BLaER1 treated with 17β-estradiol and CSF1 and Interleukin-3, amounts not matched to agents 10 nM and 100 nM (cell line): ENCODE measurements around the gene KLHDC7B.

ENCODE experiments used
- H3K27ac ChIP-seq, 11 experiments: shearing (Covaris generic); formaldehyde crosslinking; 2 replicates each; pipeline ENCODE4 v1.8.1; 2022
- H3K27me3 ChIP-seq, 11 experiments: shearing (Covaris generic); formaldehyde crosslinking; 2 replicates each; pipeline ENCODE4 v1.8.1; 2022
- H3K36me3 ChIP-seq, 11 experiments: shearing (Covaris generic); formaldehyde crosslinking; 2 replicates each; pipeline ENCODE4 v1.8.1; 2022
- H3K4me1 ChIP-seq, 10 experiments: shearing (Covaris generic); formaldehyde crosslinking; 2 replicates each; pipeline ENCODE4 v1.8.1; 2022
- H3K4me2 ChIP-seq, 11 experiments: shearing (Covaris generic); formaldehyde crosslinking; 2 replicates each; pipeline ENCODE4 v1.8.1; 2022
- H3K4me3 ChIP-seq, 10 experiments: shearing (Covaris generic); formaldehyde crosslinking; 2 replicates each; pipeline ENCODE4 v1.8.1; 2022
- H3K9ac ChIP-seq, 11 experiments: shearing (Covaris generic); formaldehyde crosslinking; 2 replicates each; pipeline ENCODE4 v1.8.1; 2022
- H3K9me3 ChIP-seq, 11 experiments: shearing (Covaris generic); formaldehyde crosslinking; replicated peaks in 1 of 11; 2 replicates each; pipeline ENCODE4 v1.8.1; 2022
- H4K20me1 ChIP-seq, 11 experiments: shearing (Covaris generic); formaldehyde crosslinking; 2 replicates each; pipeline ENCODE4 v1.8.1; 2022
- Cebpa-rat ChIP-seq, 11 experiments: shearing (Covaris generic); IDR thresholded peaks; 2 replicates each; pipeline ENCODE4 v1.8.1; 2022

The KLHDC7B gene

GRCh38 chr22:50542416-50542927 is 3.2 kb upstream of the KLHDC7B start:
- peaks cover 61 to 94% (median 81%) of the 10 kb centered on the region in 10 experiments for H3K4me1 ChIP-seq
- H3K27me3 ChIP-seq, result peaks cover 9 to 26% (median 21%) of the 10 kb centered on the region in 11 experiments; a peak in 21 of 22 replicates
- H3K9me3 ChIP-seq, result peaks cover 0 to 67% (median 38%) of the 10 kb centered on the region in 11 experiments; a peak in 13 of 22 replicates
- no peaks in the 10 kb centered on the region for H4K20me1 ChIP-seq
- peak overlapping the region in 2 of 11 experiments; percentile 15 to 16; a peak in 2 of 22 replicates for H3K9ac ChIP-seq
- no peak overlapping the region for H3K4me3 ChIP-seq
- TF ChIP-seq Cebpa-rat (IDR thresholded peaks at IDR 0.05), result no peak
- H3K4me2 ChIP-seq, result peak overlapping the region in 7 of 11 experiments; percentile 0 to 84 (median 53); a peak in 10 of 22 replicates
- H3K27ac ChIP-seq, result peak overlapping the region; percentile 32 to 100 (median 97); a peak in 17 of 22 replicates
- H3K36me3 ChIP-seq, result peaks cover 0 to 18% (median 0%) of the 10 kb centered on the region in 11 experiments; a peak in 5 of 22 replicates

DNA sequence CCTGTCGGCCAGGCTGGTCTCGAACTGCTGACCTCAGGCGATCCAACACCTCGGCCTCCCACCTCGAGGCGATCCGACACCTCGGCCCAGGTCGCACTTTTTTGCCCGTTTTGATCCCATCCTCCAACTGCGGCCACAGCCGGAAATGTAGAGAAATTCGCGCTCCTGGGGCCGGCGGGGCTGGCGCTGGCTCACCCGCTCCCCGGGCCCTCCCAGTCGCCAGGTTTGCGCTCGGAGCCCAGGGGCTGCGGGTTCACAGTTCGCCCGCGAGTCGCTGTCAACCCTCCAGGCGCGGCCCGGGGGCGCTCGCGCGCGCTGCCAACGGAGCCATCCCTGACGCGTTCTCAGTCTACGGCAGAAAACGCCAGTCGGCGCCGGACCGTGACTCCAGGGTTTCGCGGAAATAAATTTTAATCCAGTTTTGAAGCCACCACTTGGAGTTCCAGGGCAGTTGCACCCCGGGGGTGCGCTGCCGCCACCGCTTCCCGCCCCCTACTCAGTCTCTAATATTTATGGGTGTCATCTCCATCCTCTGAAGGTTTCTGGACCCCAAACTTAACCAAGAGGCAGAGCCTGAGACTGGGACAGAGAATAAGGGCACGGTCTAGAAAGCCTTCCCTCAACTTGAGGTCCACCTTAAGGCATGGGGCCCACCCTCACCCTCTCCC is 1.5 kb upstream of the KLHDC7B start:
- Histone ChIP-seq H3K27me3 (peaks cover 13 to 41% (median 24%) of the 10 kb centered on the region in 11 experiments; a peak in 21 of 22 replicates), H3K4me2 (peak overlapping the region; percentile 75 to 89 (median 84)), H3K27ac (peak overlapping the region; percentile 60 to 100 (median 73)), H3K4me1 (peaks cover 70 to 92% (median 81%) of the 10 kb centered on the region in 10 experiments), H3K4me3 (peak overlapping the region in 8 of 10 experiments; percentile 3 to 43 (median 24); a peak in 8 of 20 replicates), H3K9me3 (peaks cover 0 to 50% (median 22%) of the 10 kb centered on the region in 11 experiments; a peak in 13 of 22 replicates), H3K9ac (peak overlapping the region; percentile 42 to 75 (median 66); a peak in 20 of 22 replicates), H4K20me1 (no peaks in the 10 kb centered on the region; a peak in 1 of 22 replicates), H3K36me3 (peaks cover 0 to 13% (median 0%) of the 10 kb centered on the region in 11 experiments; a peak in 2 of 22 replicates)
- no peak for TF ChIP-seq Cebpa-rat (IDR thresholded peaks at IDR 0.05)

GRCh38 chr22:50544746-50545253 is 899 bp upstream of the KLHDC7B start:
- Histone ChIP-seq H3K27ac (peak overlapping the region; percentile 60 to 100 (median 73); a peak in 21 of 22 replicates), H3K9ac (peak overlapping the region; percentile 42 to 75 (median 66); a peak in 20 of 22 replicates), H3K4me1 (peaks cover 71 to 92% (median 82%) of the 10 kb centered on the region in 10 experiments), H3K4me2 (peak overlapping the region; percentile 75 to 89 (median 84)), H3K9me3 (peaks cover 0 to 44% (median 20%) of the 10 kb centered on the region in 11 experiments; a peak in 12 of 22 replicates), H3K4me3 (peak overlapping the region in 5 of 10 experiments; percentile 3 to 26 (median 25); a peak in 4 of 20 replicates), H3K27me3 (peaks cover 13 to 46% (median 26%) of the 10 kb centered on the region in 11 experiments; a peak in 21 of 22 replicates), H4K20me1 (no peaks in the 10 kb centered on the region; a peak in 1 of 22 replicates), H3K36me3 (peaks cover 0 to 13% (median 0%) of the 10 kb centered on the region in 11 experiments; a peak in 2 of 22 replicates)
- no peak for TF ChIP-seq Cebpa-rat (IDR thresholded peaks at IDR 0.05)

DNA sequence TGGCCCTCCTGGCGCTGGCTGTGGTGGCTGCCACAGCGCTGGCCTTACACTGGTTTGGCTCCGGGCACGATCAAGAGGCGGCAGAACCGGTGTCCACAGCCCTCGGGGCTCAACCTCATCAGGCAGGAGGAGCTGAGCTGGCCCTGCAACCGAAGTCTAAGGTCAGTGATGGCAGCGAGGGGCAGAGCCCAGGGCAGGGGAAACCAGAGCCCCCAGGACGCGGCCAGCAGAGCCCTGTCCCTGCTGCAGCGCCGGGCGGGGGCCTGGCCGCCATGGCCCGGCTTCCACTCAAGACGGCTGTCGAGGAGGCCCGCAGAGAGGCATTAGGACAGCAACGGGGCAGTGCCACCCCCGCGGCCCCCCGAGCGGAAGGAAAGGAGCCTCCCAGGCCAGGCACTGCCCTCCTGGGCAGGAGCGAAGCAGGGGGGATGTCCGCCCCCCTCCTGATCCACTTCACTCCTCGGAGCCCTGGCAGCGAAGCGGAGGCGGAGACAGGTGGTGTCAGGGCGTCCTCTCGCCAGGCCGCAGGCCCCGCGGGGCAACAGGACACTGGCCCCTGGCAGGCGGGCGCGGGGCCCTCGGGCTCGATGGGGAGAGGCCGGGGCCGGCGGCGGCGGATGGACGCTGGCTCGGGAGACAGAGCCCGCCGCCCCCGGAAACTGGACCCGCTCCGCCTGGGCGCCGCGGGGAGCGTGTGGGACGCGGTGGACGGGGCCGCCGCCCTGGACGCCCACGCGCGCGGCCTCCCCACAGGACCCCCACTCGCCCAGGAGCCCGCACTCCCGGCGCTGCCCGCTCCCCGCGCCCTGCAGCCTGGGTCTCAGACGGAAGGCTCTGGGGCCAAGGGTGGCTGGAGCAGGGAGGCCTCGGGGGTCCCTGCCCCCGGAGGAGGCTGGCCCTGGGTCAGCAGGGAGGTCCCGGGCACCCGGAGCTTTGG is 895 bp downstream of the KLHDC7B start:
- Histone ChIP-seq H3K27ac (peak overlapping the region in 7 of 11 experiments; percentile 6 to 100 (median 48); a peak in 12 of 22 replicates), H3K9ac (peak overlapping the region in 9 of 11 experiments; percentile 12 to 70 (median 29); a peak in 8 of 22 replicates), H3K4me2 (peak overlapping the region; percentile 46 to 89 (median 78)), H3K4me1 (peaks cover 60 to 83% (median 78%) of the 10 kb centered on the region in 10 experiments), H3K9me3 (peaks cover 0 to 26% (median 2%) of the 10 kb centered on the region in 11 experiments; a peak in 10 of 22 replicates), H3K4me3 (no peak overlapping the region), H3K36me3 (0 out of 22 replicates have a peak, but pooled peaks cover 0 to 5% (median 0%) of the 10 kb centered on the region in 11 experiments), H4K20me1 (no peaks in the 10 kb centered on the region; a peak in 1 of 22 replicates), H3K27me3 (peaks cover 13 to 51% (median 26%) of the 10 kb centered on the region in 11 experiments; a peak in 21 of 22 replicates)
- no peak for TF ChIP-seq Cebpa-rat (IDR thresholded peaks at IDR 0.05)

DNA sequence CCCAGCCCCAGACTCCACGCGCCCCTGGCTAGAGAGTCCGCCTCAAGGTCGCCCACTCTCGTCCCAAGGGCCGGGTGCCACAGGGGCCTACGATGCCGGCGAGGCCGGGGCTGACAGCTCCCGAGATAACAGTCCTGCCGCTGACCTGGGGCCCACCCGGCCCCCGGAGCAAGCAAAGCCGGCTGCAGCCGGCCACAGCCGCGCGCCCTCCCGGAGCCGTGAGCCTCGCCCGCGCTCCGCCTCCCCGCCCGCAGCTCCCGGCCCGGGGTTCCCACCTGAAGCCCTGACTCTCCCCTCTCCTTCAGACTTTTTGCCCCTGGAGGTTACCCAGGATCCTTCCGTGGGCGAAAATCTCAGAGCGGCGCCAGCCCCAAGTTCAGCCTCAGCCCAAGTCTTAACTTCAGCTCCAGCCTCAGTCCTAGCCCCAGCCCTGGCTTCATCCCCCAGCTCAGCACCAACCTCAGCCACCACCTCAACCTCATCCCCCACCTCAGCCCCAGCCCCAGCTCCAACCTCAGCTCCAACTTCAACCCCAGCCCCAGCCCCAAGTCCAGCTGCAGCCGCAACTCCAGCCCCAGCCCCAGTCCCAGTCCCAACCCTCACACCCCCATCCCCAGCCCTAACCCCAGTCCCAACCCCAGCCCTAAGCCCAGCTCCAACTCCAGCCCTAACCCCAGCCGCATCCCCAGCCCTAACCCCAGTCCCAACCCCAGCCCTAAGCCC is 1.7 kb downstream of the KLHDC7B start:
- peak overlapping the region; percentile 40 to 85 (median 63) for H3K4me2 ChIP-seq
- H3K36me3 ChIP-seq, result no peaks in the 10 kb centered on the region
- peak overlapping the region in 8 of 11 experiments; percentile 6 to 100 (median 36); a peak in 11 of 22 replicates for H3K27ac ChIP-seq
- H3K27me3 ChIP-seq, result peaks cover 13 to 51% (median 26%) of the 10 kb centered on the region in 11 experiments; a peak in 21 of 22 replicates
- H4K20me1 ChIP-seq, result no peaks in the 10 kb centered on the region; a peak in 1 of 22 replicates
- no peak overlapping the region for H3K4me3 ChIP-seq
- peaks cover 0 to 18% (median 0%) of the 10 kb centered on the region in 11 experiments; a peak in 6 of 22 replicates for H3K9me3 ChIP-seq
- TF ChIP-seq Cebpa-rat (IDR thresholded peaks at IDR 0.05), result no peak
- H3K9ac ChIP-seq, result peak overlapping the region in 8 of 11 experiments; percentile 3 to 47 (median 31); a peak in 10 of 22 replicates
- H3K4me1 ChIP-seq, result peaks cover 57 to 76% (median 70%) of the 10 kb centered on the region in 10 experiments

DNA sequence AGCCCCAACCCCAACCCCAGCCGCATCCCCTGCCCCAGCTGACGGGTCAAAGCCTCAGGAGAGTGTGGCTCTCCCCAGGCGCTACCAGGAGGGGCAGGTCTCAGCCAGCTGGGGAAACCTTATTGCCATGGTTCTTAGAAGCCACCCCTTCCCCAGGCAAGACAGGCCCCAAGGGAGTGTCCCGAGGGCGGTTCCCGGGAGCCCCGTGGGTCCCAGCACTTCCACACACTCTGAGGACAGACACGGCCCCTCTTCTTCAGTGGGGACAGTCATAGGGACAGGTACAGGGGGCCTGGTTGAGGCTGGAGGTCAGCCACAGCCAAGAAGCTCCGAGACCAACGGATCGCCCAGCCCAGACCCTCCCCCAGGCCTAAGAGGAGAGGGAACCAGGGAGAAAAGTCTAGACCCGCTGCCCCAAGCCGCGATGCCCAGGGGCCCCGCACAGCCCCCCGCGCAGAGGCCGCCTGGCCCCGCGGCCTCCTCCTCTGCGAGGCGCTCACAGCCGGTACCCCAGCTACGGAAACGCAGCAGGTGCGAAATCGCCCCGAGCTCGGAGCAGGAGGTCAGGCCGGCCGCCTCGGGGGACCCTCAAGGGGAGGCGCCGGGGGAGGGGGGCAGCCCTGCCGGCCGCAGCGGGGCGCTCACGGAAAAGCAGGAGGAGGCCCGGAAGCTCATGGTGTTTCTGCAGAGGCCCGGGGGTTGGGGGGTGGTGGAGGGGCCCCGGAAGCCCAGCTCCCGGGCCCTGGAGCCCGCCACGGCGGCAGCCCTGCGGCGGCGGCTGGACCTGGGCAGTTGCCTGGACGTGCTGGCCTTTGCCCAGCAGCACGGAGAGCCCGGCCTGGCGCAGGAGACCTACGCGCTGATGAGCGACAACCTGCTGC is 2.6 kb downstream of the KLHDC7B start:
- no peak for TF ChIP-seq Cebpa-rat (IDR thresholded peaks at IDR 0.05)
- Histone ChIP-seq H3K9me3 (peaks cover 0 to 9% (median 0%) of the 10 kb centered on the region in 11 experiments; a peak in 2 of 22 replicates), H4K20me1 (no peaks in the 10 kb centered on the region; a peak in 1 of 22 replicates), H3K27me3 (peaks cover 13 to 51% (median 26%) of the 10 kb centered on the region in 11 experiments; a peak in 21 of 22 replicates), H3K27ac (peak overlapping the region; percentile 58 to 78 (median 66)), H3K4me2 (peak overlapping the region; percentile 86 to 99 (median 94)), H3K4me1 (peaks cover 52 to 76% (median 68%) of the 10 kb centered on the region in 10 experiments), H3K4me3 (peak overlapping the region; percentile 31 to 66 (median 51)), H3K9ac (peak overlapping the region; percentile 51 to 79 (median 72)), H3K36me3 (no peaks in the 10 kb centered on the region)
